ENCODE results near the gene TIMM17A.

Gene TIMM17A

DNA sequence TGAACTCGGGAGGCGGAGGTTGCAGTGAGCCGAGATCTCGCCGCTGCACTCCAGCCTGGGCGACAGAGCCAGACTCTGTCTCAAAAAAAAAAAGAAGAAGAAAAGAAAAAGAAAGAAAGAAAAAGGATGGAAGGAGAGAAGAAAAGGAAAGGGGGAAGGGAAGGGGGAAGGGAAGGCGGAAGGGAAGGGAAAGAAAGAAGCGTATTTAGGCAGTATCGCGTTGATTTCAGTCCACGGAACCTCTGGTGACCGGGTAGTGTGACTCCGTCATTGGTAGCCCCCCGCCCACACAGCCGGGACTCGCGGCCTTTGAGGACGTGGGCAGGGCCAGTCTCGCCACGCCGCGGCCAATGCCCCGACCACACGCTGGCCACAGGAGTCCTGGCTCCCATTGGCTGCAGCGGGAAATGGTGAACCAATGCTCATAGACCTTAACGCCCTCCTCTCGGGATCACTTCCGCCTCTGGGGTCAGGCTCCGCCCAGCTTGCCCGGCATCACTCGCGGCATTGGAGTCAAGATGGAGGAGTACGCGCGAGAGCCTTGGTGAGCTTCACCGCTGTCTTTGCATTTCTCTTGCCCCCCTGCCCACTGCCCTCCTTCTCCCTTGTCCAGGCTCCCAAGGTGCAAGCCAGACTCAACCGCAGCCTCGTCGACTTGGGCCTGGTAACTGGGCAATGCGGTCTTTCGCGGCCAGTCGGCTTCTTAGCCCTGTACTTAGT is at the start of gene TIMM17A:
TIMM17A (plus strand) TSS at position 495 of the 720 bp plus-strand sequence; CDS start at position 519, 24 bp downstream.
- peaks cover 3% of the 10 kb centered on the region for H3K4me1 Mint-ChIP-seq
- peak; percentile 85 to 88 for DNase-seq (ENCODE audit: low spot score in 2 of 2)
- H3K36me3 Mint-ChIP-seq, result peaks cover 7% of the 10 kb centered on the region
- H3K27me3 Mint-ChIP-seq, result no peaks in the 10 kb centered on the region
- H3K9me3 Mint-ChIP-seq, result no peaks in the 10 kb centered on the region
- peak within 1 kb of the TSS; percentile 99 for H3K4me3 Mint-ChIP-seq
- H3K27ac Mint-ChIP-seq, result peak within 1 kb of the TSS; percentile 95
- ATAC-seq (ENCODE audit: low read depth), result peak; percentile 98

DNA sequence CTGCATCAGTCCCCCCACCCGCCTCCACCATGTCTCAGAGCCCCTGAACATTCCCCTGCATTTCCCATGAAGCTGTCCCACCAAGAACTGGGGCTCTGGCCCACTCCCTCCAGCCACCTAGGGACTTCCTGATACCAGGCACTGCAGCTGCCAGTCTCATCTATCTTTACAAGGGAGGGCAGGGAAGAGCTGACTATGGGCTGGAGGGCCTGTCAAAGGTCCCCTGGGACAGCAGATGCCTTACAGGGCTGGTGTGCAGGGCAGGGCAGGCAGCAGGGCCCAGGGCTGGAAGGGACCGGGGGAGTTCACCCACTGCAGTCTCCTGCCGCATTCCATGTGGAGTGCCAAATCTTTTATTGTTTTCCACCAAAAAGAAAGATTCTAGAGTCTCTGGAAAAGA is 49.0 kb upstream of the TIMM17A start:
- no peaks in the 10 kb centered on the region for H3K36me3 Mint-ChIP-seq
- no peak overlapping the region for H3K4me3 Mint-ChIP-seq
- H3K27me3 Mint-ChIP-seq, result peaks cover 8% of the 10 kb centered on the region
- no peak for DNase-seq (ENCODE audit: low spot score in 2 of 2)
- no peaks in the 10 kb centered on the region for H3K4me1 Mint-ChIP-seq
- no peaks in the 10 kb centered on the region for H3K9me3 Mint-ChIP-seq
- ATAC-seq (ENCODE audit: low read depth), result no peak
- H3K27ac Mint-ChIP-seq, result no peak overlapping the region

- Mint-ChIP-seq H3K36me3 (no peaks in the 10 kb centered on the region), H3K27ac (no peak overlapping the region)
Observed at GRCh38 chr1:201907621-201908020, 47.7 kb upstream of the TIMM17A start.

GRCh38 chr1:201911826-201912571 is 43.3 kb upstream of the TIMM17A start:
- Mint-ChIP-seq H3K27ac (no peak overlapping the region), H3K27me3 (peaks cover 18% of the 10 kb centered on the region), H3K4me1 (no peaks in the 10 kb centered on the region)

More at GRCh38 chr1:201907621-201908020, 47.7 kb upstream of the TIMM17A start:
- Mint-ChIP-seq H3K4me3 (no peak overlapping the region), H3K4me1 (no peaks in the 10 kb centered on the region), H3K27me3 (peaks cover 8% of the 10 kb centered on the region), H3K9me3 (no peaks in the 10 kb centered on the region)
- DNase-seq (ENCODE audit: low spot score in 2 of 2) (no peak), ATAC-seq (ENCODE audit: low read depth) (no peak)

GRCh38 chr1:201912832-201913231 is 42.5 kb upstream of the TIMM17A start:
- ATAC-seq (ENCODE audit: low read depth), result no peak
- DNase-seq (ENCODE audit: low spot score in 2 of 2), result no peak

More at GRCh38 chr1:201911826-201912571, 43.3 kb upstream of the TIMM17A start:
- ATAC-seq (ENCODE audit: low read depth) (no peak), DNase-seq (ENCODE audit: low spot score in 2 of 2) (no peak)
- no peaks in the 10 kb centered on the region for H3K36me3 Mint-ChIP-seq
- no peaks in the 10 kb centered on the region for H3K9me3 Mint-ChIP-seq
- H3K4me3 Mint-ChIP-seq, result no peak overlapping the region

GRCh38 chr1:201914456-201915235 is 40.7 kb upstream of the TIMM17A start:
- Mint-ChIP-seq H3K4me1 (no peaks in the 10 kb centered on the region), H3K9me3 (no peaks in the 10 kb centered on the region), H3K27ac (no peak overlapping the region), H3K4me3 (no peak overlapping the region), H3K36me3 (no peaks in the 10 kb centered on the region), H3K27me3 (peaks cover 18% of the 10 kb centered on the region)
- DNase-seq (ENCODE audit: low spot score in 2 of 2), result no peak
- ATAC-seq (ENCODE audit: low read depth), result no peak

More at GRCh38 chr1:201912832-201913231, 42.5 kb upstream of the TIMM17A start:
- Mint-ChIP-seq H3K27me3 (peaks cover 18% of the 10 kb centered on the region), H3K36me3 (no peaks in the 10 kb centered on the region), H3K4me1 (no peaks in the 10 kb centered on the region), H3K27ac (no peak overlapping the region), H3K9me3 (no peaks in the 10 kb centered on the region), H3K4me3 (no peak overlapping the region)

DNA sequence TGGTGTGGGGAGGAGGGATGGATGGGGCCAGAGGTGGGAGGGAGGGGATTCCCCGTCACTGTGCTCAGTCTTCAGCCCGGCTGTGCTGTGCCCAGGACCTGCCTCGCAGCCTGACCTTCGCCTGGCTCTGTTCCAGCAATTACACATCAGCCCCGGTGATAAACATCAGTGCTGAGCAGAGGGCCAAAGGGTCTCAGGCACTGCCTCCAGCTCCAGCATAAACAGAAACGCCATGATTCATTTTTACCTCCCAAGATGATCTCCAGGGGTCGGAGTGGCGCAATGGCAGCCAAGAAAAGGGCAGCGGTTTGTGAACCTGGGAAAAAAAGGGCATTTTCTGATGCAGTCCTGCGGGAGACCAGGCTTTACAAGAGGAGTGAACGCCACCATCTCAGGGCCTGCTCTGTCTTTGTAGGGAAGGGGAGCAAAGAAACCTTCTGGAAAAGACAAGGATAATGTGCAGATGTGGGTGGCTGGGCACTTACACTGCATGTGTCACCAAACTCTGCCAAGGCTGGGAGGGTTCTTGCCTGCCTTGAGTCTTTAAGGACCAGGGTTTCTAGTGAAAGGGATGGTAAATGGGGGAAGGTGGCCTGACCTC is 38.6 kb upstream of the TIMM17A start:
- H3K9me3 Mint-ChIP-seq, result no peaks in the 10 kb centered on the region
- H3K36me3 Mint-ChIP-seq, result no peaks in the 10 kb centered on the region
- ATAC-seq (ENCODE audit: low read depth) (no peak), DNase-seq (ENCODE audit: low spot score in 2 of 2) (no peak)
- no peak overlapping the region for H3K4me3 Mint-ChIP-seq
- no peaks in the 10 kb centered on the region for H3K4me1 Mint-ChIP-seq
- H3K27me3 Mint-ChIP-seq, result peaks cover 20% of the 10 kb centered on the region
- no peak overlapping the region for H3K27ac Mint-ChIP-seq

DNA sequence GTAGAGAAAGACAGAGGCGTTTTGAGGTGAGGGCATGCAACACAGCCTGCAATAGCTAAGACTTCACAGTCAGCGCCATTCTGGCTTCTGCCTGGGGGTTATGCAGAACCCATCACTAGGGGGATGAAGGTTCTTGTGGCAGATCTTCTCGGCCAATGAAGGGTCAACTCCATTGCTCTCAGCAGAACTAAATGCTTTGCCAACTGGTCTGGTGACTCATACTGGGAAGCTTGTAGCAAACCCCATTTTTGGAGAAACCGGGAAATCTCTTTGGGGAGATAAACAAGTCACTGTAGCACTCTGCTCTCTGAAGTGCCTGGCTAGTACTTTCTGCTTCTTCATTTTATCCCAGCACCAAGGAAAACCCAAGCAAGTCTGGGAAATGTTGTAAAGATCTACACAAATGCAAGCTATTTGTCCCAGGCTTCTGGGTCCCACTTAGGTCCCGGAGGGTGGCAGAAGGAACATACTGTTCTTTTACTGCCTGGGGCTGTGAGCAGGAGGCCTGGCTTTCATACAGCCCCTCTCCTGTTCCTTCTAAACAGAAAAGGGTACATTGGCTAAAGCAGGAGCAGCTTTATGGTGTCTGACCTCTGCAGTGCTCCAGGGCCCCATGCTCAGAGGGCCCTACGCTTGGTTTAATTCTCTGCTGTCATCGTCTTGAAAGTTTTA is 37.8 kb upstream of the TIMM17A start:
- DNase-seq (ENCODE audit: low spot score in 2 of 2), result no peak
- no peak for ATAC-seq (ENCODE audit: low read depth)
- Mint-ChIP-seq H3K9me3 (no peaks in the 10 kb centered on the region), H3K36me3 (no peaks in the 10 kb centered on the region), H3K4me3 (no peak overlapping the region), H3K4me1 (no peaks in the 10 kb centered on the region), H3K27ac (no peak overlapping the region), H3K27me3 (peaks cover 22% of the 10 kb centered on the region)

DNA sequence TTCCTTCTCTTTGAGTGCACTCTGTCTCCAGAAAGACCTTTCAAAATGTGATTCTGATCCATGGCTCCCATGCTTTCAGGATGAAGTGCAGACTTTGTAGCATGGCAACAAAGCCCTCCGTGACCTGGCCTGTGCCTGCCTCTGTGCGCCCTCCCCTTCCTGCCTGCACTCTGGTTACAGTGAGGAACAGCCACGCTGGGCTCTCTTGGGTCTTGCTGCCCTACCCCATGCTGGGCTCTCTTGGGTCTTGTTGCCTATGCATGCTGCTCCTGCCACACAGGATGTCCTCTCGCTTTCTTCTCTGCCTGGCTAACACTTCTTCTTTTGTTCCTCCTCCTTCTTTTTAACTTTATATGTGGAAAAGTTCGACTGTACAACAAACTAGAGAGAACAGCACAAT is 37.0 kb upstream of the TIMM17A start:
- Mint-ChIP-seq H3K4me1 (no peaks in the 10 kb centered on the region), H3K4me3 (no peak overlapping the region), H3K27ac (no peak overlapping the region), H3K36me3 (no peaks in the 10 kb centered on the region), H3K27me3 (peaks cover 22% of the 10 kb centered on the region), H3K9me3 (no peaks in the 10 kb centered on the region)
- DNase-seq (ENCODE audit: low spot score in 2 of 2) (no peak), ATAC-seq (ENCODE audit: low read depth) (no peak)

DNA sequence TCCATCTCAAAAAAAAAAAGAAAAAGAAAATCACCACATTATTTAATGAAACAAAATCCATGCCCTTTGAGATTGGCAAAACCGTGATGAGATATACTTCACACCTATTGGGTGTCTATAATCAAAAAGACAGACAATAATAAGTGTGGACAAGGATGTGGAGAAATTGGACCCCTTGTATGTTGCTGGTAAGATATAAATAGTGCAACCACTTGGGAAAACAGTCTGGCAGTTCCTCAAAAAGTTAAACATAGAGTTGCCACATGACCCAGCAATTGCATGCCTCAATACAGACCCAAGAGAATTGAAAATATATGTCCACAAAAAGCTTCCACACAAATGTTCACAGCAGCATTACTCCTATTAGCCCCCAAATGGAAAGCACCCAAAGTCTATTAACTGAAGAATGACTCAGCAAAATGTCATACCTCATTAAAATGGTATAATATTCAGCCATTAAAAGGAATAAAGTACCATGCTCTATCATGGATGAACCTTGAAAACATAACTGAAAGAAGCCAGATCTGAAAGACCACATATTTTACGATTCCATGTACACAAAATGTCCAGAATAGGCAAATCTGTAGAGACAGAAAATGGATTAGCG is 33.2 kb upstream of the TIMM17A start:
- Mint-ChIP-seq H3K27ac (no peak overlapping the region), H3K4me1 (no peaks in the 10 kb centered on the region), H3K9me3 (peaks cover 2% of the 10 kb centered on the region), H3K27me3 (peaks cover 14% of the 10 kb centered on the region), H3K4me3 (no peak overlapping the region), H3K36me3 (no peaks in the 10 kb centered on the region)
- ATAC-seq (ENCODE audit: low read depth) (no peak), DNase-seq (ENCODE audit: low spot score in 2 of 2) (no peak)

DNA sequence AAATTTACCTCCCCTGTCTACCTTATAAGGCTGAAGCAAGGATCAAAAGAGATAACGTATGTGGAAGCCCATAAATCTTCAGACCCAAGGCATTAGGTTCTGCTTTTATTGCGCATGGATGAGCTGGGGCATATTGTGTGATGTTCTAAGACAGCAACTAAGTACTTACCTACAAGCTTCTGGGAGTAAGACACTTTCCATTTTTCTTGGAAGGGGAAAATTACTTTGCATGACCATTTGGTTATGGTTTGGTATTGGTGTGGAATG is 30.1 kb upstream of the TIMM17A start:
- Mint-ChIP-seq H3K4me3 (no peak overlapping the region), H3K36me3 (no peaks in the 10 kb centered on the region), H3K27ac (no peak overlapping the region), H3K27me3 (peaks cover 10% of the 10 kb centered on the region), H3K9me3 (peaks cover 2% of the 10 kb centered on the region), H3K4me1 (no peaks in the 10 kb centered on the region)
- DNase-seq (ENCODE audit: low spot score in 2 of 2) (no peak), ATAC-seq (ENCODE audit: low read depth) (no peak)

DNA sequence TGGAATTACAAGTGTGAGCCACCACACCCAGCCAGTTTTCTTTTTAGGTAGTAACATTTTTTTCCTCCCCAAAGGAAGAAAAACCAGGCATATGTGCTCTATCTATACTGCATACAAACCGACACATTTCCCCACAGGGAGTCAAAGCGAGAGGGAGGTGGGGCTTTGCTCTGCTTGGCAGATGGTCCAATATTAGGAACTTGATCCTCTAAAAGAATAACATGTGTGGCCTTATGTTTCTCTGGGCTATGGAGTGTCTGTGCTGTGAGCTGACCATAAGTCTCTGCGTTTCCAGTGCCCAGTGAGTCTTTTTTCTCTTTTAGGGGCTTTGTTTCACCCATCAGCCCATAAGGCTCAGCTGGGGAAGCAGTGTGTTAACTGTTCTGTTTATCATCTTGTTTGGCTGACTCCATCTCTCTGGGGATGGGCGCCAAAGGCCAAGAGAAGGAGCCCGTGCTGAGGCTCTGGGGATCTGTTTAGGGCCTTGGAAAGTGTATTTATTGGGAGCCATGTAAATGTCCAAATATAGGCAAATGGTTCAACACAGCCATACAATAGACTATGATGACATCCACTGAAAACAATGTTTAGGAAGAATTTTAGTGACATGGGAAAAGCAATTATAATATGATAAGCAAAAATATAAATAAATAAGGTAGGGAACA is 29.2 kb upstream of the TIMM17A start:
- DNase-seq (ENCODE audit: low spot score in 2 of 2), result no peak
- no peaks in the 10 kb centered on the region for H3K4me1 Mint-ChIP-seq

DNA sequence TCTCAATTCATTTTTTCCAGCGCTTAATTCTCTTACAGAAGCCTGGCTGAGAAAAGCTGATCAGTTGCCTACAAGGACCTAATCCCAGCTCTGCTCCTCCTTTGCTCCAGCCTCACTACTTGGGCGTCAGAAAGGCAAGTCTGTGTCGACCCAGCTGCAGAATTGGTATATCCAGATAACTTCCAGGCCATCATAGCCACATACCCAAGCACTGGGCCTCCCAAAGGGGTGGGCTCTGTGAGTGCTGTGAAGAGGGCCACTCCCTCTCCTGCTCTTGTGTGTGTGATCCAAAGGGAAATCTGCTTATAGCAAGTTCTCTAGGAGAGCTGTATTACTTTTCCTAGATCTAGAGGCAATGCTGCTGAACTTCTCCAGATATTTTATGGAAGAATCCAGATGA is 27.0 kb upstream of the TIMM17A start:
- H3K36me3 Mint-ChIP-seq, result no peaks in the 10 kb centered on the region
- no peaks in the 10 kb centered on the region for H3K4me1 Mint-ChIP-seq
- no peak overlapping the region for H3K4me3 Mint-ChIP-seq
- peaks cover 3% of the 10 kb centered on the region for H3K27me3 Mint-ChIP-seq
- no peak for DNase-seq (ENCODE audit: low spot score in 2 of 2)
- no peak overlapping the region for H3K27ac Mint-ChIP-seq
- ATAC-seq (ENCODE audit: low read depth), result no peak
- peaks cover 2% of the 10 kb centered on the region for H3K9me3 Mint-ChIP-seq

More for the DNA sequence above, 29.2 kb upstream of the TIMM17A start:
- Mint-ChIP-seq H3K36me3 (no peaks in the 10 kb centered on the region), H3K4me3 (no peak overlapping the region), H3K27ac (no peak overlapping the region), H3K27me3 (peaks cover 7% of the 10 kb centered on the region), H3K9me3 (peaks cover 2% of the 10 kb centered on the region)
- no peak for ATAC-seq (ENCODE audit: low read depth)
